HPDE6-E6E7 (cell line): ENCODE data around the gene C2CD4A.

ENCODE experiments used
- DNase-seq: peaks from one replicate; pipeline ENCODE4 v3.0.0; 2011; ENCODE audit warnings: missing footprints; ENCODE audit errors: extremely low spot score

The C2CD4A gene

GRCh38 chr15:62059816-62060112 lies 7.0 kb upstream of the C2CD4A start:
- DNase-seq = peak; percentile 34

DNA sequence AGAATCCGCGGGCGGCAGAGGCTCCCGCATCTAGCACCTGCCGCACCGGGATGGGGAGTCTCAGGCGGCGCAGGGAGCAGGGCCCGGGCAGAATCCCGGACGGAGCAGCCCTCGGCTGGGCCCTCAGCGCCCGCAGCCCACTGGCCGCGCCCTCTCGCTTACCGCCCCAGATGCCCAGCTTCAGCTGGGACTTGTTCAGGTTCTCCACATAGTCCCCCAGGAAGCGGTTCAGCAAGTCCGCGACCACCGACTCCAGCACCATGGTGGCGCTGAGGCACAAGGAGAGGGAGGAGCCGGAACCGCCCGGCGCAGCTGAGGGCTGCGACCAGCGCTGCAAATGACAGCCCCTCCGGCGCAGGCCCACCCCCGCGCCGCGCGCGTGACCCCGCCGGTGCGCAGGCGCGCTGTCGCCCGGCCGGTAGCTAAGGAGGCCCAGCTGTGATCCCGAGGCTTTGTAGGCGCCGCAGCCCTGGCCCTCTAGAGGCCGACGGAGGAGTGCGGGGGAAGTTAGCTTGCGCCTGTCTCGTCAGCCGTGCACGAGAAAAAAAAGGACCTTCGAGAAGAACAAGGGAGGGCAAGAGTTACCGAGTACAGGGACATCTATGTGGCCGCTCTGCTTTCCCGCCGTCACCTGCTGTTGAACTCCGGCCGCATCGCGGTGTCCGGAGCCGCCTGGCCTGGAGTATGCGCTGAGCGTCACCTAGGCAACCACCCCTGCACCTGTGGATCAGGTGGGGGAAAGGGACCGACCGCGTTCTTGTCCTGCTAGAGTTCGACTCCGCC lies 6.5 kb upstream of the C2CD4A start, which contains the start of gene VPS13C:
TSS of gene VPS13C (minus strand) at position 335 of the 783 bp plus-strand sequence. CDS start at position 262, 73 bp downstream.
- DNase-seq = peak; percentile 86

GRCh38 chr15:62060896-62061280 lies 5.9 kb upstream of the C2CD4A start:
- DNase-seq = no peak

- DNase-seq = peak; percentile 32
Observed at GRCh38 chr15:62063825-62064635, 2.7 kb upstream of the C2CD4A start.

DNA sequence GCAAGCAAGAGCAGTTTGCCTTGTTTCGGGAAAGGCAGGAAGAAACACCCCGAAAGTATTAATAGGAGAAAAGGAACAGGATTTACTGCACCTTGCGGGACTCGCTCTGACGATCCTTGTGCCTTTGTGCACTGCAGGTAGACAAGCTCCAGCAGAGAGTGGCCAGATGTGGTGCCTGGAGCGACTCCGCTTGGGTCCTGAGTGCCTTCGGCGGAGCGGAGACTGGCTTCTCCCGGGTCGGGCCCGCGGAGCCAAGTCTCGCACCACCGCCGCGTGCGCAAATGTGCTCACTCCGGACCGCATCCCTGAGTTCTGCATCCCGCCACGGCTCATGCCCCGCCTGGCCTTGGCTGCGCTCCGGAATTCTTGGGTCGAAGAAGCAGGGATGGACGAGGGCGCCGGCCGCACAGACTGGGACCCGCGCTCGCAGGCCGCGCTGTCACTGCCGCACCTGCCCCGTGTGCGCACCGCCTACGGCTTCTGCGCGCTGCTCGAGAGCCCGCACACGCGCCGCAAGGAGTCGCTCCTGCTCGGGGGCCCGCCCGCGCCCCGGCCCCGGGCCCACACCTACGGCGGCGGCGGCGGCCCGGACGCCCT lies 769 bp downstream of the C2CD4A start:
- DNase-seq = no peak

GRCh38 chr15:62068071-62068809 lies 1.5 kb downstream of the C2CD4A start:
- no peak for DNase-seq

GRCh38 chr15:62068810-62069167 lies 2.0 kb downstream of the C2CD4A start:
- no peak for DNase-seq

DNA sequence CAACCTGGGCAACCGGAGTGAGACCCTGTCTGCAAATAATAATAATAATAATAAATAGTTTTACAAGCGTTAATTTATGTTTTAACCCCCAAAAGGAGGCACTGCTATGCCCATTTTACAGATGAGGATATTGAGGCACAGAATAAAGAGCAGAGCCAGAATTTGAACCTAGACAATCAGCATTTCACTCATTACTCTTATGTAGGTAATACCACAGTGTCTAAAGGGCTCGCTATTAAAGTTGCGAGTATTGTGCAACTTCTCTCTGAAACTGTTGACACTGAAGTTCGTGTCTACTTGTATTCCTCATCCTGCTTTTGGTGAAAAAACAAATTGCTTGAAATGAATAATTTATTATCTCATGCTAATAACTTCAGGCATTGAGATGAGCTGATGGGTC lies 2.8 kb downstream of the C2CD4A start:
- DNase-seq = no peak

DNA sequence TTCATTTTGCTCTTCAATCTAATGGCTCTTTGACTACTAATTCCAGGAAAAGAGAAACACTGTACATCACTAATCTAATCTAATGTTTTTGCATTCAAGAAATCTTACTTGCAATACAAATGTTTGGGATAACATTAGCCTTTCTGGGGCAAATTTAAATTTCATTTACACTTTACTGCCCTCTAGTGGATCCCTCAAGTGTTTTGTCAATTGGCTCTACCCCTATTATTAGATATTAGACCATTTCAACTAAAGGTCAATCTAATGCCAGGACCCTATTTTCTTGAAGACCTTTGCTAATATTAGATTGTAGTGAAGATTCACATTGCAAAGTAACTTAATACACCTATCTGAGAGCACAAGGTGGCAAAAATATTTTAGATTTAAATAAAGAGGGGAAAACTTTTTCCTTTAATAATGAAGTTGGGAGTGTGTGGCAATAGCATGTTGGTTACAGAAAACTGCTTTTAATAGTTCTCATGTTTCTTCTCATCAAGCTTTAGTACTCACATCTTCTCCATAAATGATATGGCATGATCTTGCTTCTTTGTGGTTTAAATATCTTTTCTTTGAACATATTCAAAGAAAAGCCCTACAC lies 5.0 kb downstream of the C2CD4A start:
- no peak for DNase-seq

DNA sequence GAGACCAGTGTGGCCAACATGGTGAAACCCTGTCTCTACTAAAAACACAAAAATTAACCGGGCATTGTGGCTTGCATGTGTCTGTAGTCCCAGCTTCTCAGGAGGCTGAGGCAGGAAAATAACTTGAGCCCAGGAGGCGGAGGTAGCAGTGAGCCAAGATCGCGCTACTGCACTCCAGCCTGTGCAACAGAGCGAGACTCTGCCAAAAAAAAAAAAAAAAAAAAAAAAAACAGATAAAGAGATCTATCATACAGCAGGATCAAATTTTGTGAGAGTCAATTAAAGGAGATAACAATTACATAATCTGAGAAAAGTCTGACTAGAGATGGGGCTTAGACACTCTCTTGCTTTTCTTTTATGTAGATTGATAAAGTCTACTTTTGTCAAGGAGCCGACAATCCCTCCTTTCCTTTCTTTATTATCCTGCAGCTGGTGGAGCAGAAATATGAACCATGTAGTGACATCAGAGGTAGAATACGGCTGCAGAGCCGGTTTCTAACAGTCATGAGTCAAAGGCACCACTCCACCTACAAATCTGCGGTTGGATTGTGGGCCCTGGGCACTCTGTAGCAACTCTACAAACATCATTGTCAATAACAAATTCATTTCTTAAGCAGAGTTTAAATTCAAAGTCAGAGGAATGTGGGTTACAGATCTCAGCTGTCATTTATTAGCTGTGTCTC lies 9.0 kb downstream of the C2CD4A start:
- DNase-seq = peak; percentile 86

- no peak for DNase-seq
Observed at GRCh38 chr15:62079594-62079993, 12.8 kb downstream of the C2CD4A start.

DNA sequence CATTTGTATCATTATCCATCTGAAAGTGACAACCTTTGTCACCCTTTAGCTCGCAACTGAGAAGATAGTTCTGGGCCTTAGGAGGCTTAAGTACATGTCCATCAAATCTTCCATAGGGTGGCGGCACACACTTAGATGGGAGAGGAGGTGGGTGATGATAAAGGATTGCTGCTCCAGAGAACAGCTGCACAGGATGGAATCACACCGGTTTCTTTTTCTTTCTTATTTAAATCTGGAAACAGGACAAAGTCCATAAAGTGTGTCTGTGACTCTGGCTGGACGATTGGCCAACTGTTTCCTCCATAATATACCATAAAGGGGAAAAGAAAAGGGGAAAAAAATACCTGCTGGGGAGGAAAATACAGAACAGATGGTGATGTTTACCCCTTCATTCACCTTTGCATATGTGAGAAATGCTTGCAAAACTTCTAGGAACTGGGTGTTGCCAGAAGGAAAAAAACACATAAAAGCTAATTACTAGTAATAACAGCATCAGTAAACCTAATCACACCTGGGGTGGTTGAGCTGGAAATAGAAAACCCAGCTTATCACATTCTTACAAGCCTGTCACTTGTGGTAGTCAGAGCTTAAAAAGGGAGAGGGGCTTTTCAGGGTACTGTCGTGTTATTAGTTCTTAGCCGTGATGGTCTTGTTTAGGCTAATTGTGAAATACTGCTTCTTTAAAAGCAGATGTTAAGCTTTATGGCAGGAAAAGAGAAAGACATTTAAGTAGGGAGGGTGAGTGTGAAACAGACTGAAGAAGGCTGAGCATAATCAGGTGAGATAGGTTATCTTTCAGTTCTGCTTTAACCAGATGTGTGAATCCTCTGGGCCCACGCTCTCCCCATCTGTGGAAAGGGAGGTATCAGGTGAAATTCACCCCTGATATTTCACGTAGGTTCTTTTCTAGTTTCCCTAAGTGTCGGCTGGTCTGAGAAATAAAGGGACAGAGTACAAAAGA lies 16.7 kb downstream of the C2CD4A start:
- DNase-seq = no peak

DNA sequence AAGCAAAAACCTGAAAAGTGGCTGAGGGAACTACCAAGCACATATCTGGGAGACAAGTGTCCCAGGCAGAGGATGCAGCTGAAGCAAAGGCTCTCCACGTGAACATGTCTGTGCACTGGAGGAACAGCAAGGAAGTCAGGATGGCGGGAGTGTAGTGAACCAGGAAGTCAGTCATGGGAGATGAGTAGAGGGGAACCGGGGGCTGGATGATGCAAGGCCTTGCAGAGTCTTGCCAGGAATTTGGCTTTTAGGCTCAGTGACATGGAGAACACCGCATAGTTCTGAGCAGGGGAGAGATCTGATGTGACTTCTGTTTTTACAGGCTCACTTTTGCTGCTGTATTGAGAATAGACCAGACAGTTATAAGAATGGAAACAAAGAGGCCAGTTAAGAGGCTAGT lies 19.0 kb downstream of the C2CD4A start:
- no peak for DNase-seq

GRCh38 chr15:62087671-62088352 lies 21.0 kb downstream of the C2CD4A start:
- DNase-seq = no peak

- DNase-seq = no peak
Observed at GRCh38 chr15:62088353-62088693, 21.5 kb downstream of the C2CD4A start.

DNA sequence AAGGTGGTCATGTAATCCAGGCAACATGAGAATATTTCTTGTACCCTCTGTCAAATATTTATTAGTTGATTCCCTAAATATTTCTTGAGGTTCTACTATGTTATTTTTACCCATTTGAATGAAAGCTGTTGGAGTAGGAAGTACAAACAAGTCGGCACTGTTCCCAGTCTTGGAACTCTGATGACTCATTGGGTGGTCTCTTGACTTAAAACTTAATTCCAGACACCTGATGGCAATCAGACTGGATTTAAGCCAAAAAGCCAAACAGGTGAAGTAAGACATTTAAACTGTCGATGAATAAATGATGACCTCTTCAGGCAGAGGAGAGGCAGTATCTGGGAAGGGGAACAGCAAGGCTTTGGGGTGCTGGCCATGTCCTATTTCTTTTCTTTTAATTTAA lies 22.8 kb downstream of the C2CD4A start:
- no peak for DNase-seq

- no peak for DNase-seq
Observed at GRCh38 chr15:62090988-62091387, 24.2 kb downstream of the C2CD4A start.

- no peak for DNase-seq
Observed at GRCh38 chr15:62093809-62094208, 27.0 kb downstream of the C2CD4A start.

GRCh38 chr15:62094388-62094787 lies 27.6 kb downstream of the C2CD4A start:
- DNase-seq = no peak
